CD4-positive, alpha-beta T cell treated with Interleukin-15 for 4 hours (primary cell): ENCODE results near the gene MARS2.
"Not testable (repeated sequence)": the region's sequence is repeated elsewhere in the genome, so short reads cannot be mapped to it uniquely, and the experiment has no call there.

Experiments used
- DNase-seq: peaks from one replicate; pipeline ENCODE4 v3.0.0-alpha.2; 2020; ENCODE audit warnings: low spot score

Gene MARS2

GRCh38 chr2:197705121-197705911, at the start of gene MARS2:
Gene MARS2, plus strand, starts transcription at chr2:197705369. Its CDS starts 37 bp downstream, at chr2:197705406.
- peak; percentile 93 for DNase-seq

DNA sequence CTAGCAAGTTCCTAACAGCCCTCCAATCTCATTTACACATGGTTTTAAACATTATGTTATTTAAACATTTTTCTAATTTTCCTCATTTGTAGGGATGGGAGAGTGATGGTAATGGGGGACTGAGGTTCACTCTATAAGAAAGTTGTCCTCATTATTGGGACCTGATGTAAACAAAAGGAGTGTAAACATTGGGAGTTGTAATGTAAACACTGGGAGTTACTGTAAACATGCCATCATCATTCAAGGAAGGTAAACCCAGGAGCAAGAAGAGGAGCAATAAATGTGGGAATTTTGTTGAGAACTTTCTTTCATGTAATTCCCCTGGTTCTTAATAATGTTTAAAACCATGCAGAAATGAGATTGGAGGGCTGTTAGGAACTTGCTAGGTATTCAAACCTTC, 47.6 kb upstream of the MARS2 start:
- no peak for DNase-seq

GRCh38 chr2:197661626-197662025, 43.5 kb upstream of the MARS2 start:
- no peak for DNase-seq

- DNase-seq = no peak
These were observed 38.9 kb upstream of the MARS2 start for GRCh38 chr2:197666277-197666676.

DNA sequence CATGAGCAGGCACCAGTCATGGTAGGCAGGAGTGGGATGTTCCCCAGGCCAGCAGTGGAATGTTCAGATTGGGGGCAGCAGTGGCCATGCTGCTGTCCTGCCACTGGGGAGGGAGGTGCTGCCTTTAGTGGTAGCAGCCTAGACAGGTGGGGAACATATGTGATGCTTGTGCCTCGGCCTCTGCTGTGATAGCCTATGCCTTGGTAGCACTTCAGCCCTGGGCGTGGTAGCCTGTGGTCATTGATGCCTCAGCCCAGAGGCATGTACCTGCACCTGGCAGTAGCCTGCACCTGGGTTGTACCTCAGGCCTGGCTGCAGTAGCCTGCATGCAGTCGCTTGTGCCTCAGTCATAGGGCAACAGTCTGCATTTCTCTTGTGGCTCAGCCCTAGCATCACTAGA, 36.9 kb upstream of the MARS2 start:
- no peak for DNase-seq

DNA sequence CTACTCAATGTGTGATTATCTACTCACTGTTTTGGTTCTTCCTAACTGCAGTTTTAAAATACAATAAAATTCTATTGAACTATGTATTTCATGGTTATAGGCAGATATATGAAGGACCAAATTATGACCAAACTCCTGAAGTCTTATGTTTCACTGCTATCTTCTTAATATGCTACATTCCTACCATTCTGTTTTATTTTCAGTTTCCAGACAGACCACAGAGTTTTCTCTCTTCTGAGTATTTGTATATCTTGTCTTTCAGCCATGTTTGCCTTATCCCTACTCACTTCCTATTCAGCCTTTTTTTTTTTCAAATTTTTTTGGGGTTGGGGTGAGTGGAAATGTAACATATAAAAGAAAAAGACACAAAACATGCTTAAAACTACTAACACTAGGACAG, 36.1 kb upstream of the MARS2 start:
- DNase-seq = no peak

- no peak for DNase-seq
These were observed 32.7 kb upstream of the MARS2 start for GRCh38 chr2:197672371-197672893.

DNA sequence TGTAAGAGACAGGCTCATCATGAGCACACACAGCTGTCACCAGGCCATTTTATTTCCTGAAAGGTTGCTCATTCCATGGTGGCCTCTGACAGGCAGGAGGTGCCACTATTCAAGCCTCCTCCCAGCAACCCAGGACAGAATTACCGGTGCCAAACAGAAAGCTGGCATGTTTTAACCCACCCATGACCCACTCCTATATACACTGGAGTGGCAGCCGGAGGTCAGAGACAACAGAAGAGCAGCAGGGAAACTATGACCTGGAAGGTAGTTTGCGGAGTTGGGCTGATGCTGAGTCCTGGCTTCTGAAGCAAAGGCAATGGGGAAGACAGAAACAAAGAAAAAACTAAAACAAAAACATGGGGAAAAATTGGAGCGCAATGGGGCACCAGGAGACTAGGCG, 32.1 kb upstream of the MARS2 start:
- no peak for DNase-seq

- no peak for DNase-seq
These were observed 31.6 kb upstream of the MARS2 start for GRCh38 chr2:197673606-197674005.

GRCh38 chr2:197674060-197674459, 31.1 kb upstream of the MARS2 start:
- no peak for DNase-seq

DNA sequence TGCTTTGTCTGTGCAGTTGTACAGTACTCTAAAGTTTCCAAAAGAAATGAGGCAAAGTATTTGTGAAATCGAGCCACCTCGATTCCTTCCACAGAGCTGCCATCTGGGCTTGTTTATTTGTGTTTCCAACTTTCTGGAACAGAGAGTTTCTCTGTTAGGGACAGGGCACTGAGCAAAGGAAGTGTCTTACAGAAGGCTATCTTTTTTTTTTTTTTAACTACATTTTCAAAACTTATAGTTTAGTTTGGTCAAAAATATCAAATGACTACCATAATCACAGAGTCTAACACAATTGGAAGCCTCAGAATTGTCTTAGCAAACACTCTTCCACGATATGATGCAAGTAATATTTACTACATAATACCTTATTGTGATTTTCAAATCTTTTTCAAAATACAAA, 30.6 kb upstream of the MARS2 start:
- no peak for DNase-seq

GRCh38 chr2:197675246-197675645, 29.9 kb upstream of the MARS2 start, which contains the start of gene RFTN2:
Gene RFTN2, minus strand, starts transcription at chr2:197675587. Its CDS starts 129 bp downstream, at chr2:197675458.
- DNase-seq = no peak

GRCh38 chr2:197675711-197676188, 29.4 kb upstream of the MARS2 start:
- DNase-seq = no peak

DNA sequence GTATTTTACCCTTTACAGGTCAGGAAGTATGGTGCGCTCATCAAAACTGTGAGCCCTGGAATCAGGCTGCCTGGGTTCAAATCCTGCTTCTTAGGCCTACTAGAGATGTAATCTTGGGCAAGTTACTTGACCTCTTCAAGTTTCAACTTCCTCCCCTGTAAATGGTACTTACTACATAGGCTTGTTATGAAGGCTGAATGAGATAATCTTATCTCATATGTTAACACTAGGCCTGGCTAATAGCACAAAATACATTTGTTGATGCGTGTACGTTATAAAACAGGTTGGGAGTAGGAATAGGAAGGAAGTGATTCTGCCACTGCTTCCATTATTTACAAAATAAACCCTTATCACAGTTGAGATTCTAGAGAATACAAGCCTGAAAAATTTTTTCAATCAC, 28.1 kb upstream of the MARS2 start:
- no peak for DNase-seq

DNA sequence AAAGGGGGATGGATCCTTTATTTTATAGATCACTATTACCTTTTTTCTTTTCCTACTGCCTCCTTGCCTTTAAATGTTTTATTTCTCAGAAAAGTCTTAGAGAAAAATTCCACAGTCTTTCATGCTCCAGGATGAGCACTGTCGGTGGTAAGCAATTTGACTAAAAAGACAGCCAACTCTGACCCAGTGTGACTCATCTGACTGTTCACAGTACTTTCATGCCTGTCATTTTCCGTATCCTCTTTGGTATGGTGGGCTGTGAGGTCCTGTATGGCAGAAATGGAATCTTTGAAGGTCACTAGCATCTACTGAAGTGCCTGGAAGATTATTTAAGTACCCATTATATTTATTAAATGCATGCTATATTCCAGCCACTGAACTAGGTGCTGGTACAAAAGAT, 27.7 kb upstream of the MARS2 start:
- no peak for DNase-seq

GRCh38 chr2:197695206-197695605, 10.0 kb upstream of the MARS2 start:
- not testable (repeated sequence) for DNase-seq

DNA sequence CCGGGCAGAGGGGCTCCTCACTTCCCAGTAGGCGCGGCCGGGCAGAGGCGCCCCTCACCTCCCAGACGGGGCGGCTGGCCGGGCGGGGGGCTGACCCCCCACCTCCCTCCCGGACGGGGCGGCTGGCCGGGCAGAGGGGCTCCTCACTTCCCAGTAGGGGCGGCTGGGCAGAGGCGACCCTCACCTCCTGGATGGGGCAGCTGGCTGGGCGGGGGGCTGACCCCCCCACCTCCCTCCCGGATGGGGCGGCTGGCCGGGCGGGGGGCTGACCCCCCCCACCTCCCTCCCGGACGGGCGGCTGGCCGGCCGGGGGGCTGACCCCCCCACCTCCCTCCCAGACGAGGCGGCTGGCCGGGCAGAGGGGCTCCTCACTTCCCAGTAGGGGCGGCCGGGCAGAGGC, 9.2 kb upstream of the MARS2 start:
- DNase-seq = not testable (repeated sequence)

DNA sequence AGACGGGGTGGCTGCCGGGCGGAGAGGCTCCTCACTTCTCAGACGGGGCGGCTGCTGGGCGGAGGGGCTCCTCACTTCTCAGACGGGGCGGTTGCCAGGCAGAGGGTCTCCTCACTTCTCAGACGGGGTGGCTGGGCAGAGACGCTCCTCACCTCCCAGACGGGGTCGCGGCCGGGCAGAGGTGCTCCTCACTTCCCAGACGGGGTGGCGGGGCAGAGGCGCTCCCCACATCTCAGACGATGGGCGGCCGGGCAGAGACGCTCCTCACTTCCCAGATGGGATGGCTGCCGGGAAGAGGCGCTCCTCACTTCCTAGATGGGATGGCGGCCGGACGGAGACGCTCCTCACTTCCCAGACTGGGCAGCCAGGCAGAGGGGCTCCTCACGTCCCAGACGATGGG, 8.6 kb upstream of the MARS2 start:
- not testable (repeated sequence) for DNase-seq

GRCh38 chr2:197699724-197700123, 5.4 kb upstream of the MARS2 start:
- not testable (repeated sequence) for DNase-seq

- no peak for DNase-seq
These were observed 4.2 kb upstream of the MARS2 start for GRCh38 chr2:197700960-197701359.

DNA sequence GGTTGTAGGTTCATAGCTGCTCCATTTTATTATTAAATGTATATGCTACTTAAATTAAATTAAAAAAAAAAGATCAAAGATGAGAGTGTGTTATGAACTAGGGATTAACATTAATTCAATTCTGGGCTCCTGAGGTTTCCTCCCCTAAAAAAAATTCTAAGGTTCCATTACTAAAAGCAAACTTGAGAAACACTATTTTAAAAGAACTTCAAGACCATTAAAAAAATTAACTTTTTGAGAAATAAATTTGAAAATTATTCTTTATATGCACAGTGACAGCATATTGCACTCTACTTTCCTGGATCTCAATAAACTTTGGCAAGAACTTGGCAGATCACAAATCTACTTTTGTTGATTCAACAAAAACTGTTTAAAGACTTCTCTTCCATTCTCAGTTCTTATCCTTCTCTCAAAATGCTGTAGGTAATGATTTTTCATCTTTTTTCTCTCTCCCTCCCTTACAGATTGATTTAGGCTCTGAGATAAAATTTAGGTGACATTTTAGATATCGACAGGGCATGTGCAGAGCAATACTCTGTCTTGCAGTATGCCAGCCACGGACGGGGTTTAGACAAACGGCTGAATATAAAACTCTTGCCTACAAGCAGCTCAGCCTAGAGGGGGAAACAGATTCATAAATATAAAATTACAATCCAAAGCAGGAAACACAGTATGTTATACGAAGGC, 592 bp upstream of the MARS2 start:
- DNase-seq = no peak

- no peak for DNase-seq
These were observed 1.0 kb downstream of the MARS2 start for GRCh38 chr2:197705912-197706838.
